IMR-90 (cell line): ENCODE data around the gene GSE1. TPM values are rescaled to one million over a fixed set of nuclear protein-coding genes. Genes with fewer than 3 reads are reported as not detected.

Experiments
- ATAC-seq: fragments of 200-7000 bp; cut with Tn5 transposase; 2 replicates; pipeline ENCODE4 v1.9.1; 2020; ENCODE audit warnings: low read depth, mild to moderate bottlenecking, moderate library complexity
- BruUV-seq: library from RNA; stranded (reverse); fragments of 400-500 nt; replicated peaks from 2 replicates; lab custom pipeline; 2021; lab: Mats Ljungman, UMichigan
- CTCF ChIA-PET: fragments of 300-600 bp; formaldehyde crosslinking; extraction: SDS; loops from one replicate; lab custom pipeline; 2021; ENCODE audit warnings: antibody characterized with exemption; lab: Yijun Ruan, JAX
- POLR2A ChIA-PET: fragments of 300-600 bp; sonication (Branson Sonifier 250); formaldehyde crosslinking; loops from one replicate; lab custom pipeline; 2022; ENCODE audit warnings: antibody characterized with exemption; ENCODE audit not compliant: unreplicated experiment; lab: Charles Lee
- DNase-seq: peaks from one replicate; pipeline ENCODE4 v3.0.0; 2013
- H2AFZ ChIP-seq: replicated peaks from 2 replicates; pipeline ENCODE3; 2013; ENCODE audit warnings: low read length, mild to moderate bottlenecking; ENCODE audit not compliant: poor library complexity
- H2AK5ac ChIP-seq: 2 replicates; pipeline ENCODE4 v1.6.1; 2013; ENCODE audit warnings: low read depth, low read length, inconsistent platforms
- H2AK9ac ChIP-seq: replicated peaks from 2 replicates; pipeline ENCODE3; 2013; ENCODE audit warnings: mild to moderate bottlenecking, low read depth, low read length, moderate library complexity; ENCODE audit not compliant: poor library complexity
- H2BK120ac ChIP-seq: 2 replicates; pipeline ENCODE4 v1.6.1; 2013; ENCODE audit warnings: low read depth, low read length, inconsistent platforms
- H2BK15ac ChIP-seq: 3 replicates; pipeline ENCODE4 v1.6.1; 2013; ENCODE audit warnings: low read depth, low read length, inconsistent platforms
- H2BK20ac ChIP-seq: 2 replicates; pipeline ENCODE4 v1.6.1; 2013; ENCODE audit warnings: low read depth, mild to moderate bottlenecking, inconsistent platforms, low read length, moderate library complexity
- H2BK5ac ChIP-seq: 2 replicates; pipeline ENCODE4 v1.6.1; 2013; ENCODE audit warnings: mild to moderate bottlenecking, low read depth, low read length, inconsistent platforms; ENCODE audit not compliant: poor library complexity, severe bottlenecking
- H3K14ac ChIP-seq: replicated peaks from 2 replicates; pipeline ENCODE4 v1.6.1; 2013; ENCODE audit warnings: low read depth, low read length, inconsistent platforms
- H3K18ac ChIP-seq: 2 replicates; pipeline ENCODE4 v1.6.1; 2013; ENCODE audit warnings: low read depth, low read length, control low read depth
- H3K23ac ChIP-seq: 2 replicates; pipeline ENCODE4 v1.6.1; 2013; ENCODE audit warnings: low read depth, low read length, inconsistent platforms
- H3K27ac ChIP-seq: 2 replicates; pipeline ENCODE4 v1.5.1; 2013; ENCODE audit warnings: mild to moderate bottlenecking, control low read depth, low read length; ENCODE audit not compliant: insufficient read depth
- H3K27me3 ChIP-seq: 2 replicates; pipeline ENCODE4 v1.6.1; 2013; ENCODE audit warnings: low read length; ENCODE audit not compliant: control insufficient read depth, insufficient read depth
- H3K36me3 ChIP-seq: 2 replicates; pipeline ENCODE4 v1.6.1; 2013; ENCODE audit warnings: low read length, mixed read lengths; ENCODE audit not compliant: control insufficient read depth, insufficient read depth
- H3K4ac ChIP-seq: 2 replicates; pipeline ENCODE4 v1.6.1; 2013; ENCODE audit warnings: low read depth, low read length, inconsistent platforms
- H3K4me1 ChIP-seq: 2 replicates; pipeline ENCODE4 v1.6.1; 2013; ENCODE audit warnings: low read length, mixed read lengths; ENCODE audit not compliant: control insufficient read depth, insufficient read depth
- H3K4me2 ChIP-seq: 2 replicates; pipeline ENCODE4 v1.6.1; 2013; ENCODE audit warnings: low read depth, mild to moderate bottlenecking, control low read depth, low read length, moderate library complexity
- H3K4me3 ChIP-seq: 2 replicates; pipeline ENCODE4 v1.5.1; 2013; ENCODE audit warnings: low read depth, mild to moderate bottlenecking, control low read depth, low read length, moderate library complexity; ENCODE audit not compliant: insufficient read depth
- H3K56ac ChIP-seq: 2 replicates; pipeline ENCODE4 v1.6.1; 2013; ENCODE audit warnings: low read length, inconsistent platforms; ENCODE audit not compliant: insufficient read depth; ENCODE audit errors: extremely low read depth
- H3K79me1 ChIP-seq, 2 experiments: 2 replicates each; pipeline ENCODE4 v1.6.1; 2013; ENCODE audit warnings: low read length in 2 of 2, inconsistent platforms in 1 of 2, low read depth in 1 of 2
- H3K9ac ChIP-seq: 2 replicates; pipeline ENCODE4 v1.6.1; 2013; ENCODE audit warnings: low read depth, low read length, control low read depth
- H3K9me1 ChIP-seq: 2 replicates; pipeline ENCODE4 v1.6.1; 2013; ENCODE audit warnings: low read length, inconsistent platforms; ENCODE audit not compliant: insufficient read depth
- H3K9me3 ChIP-seq: 2 replicates; pipeline ENCODE4 v1.6.1; 2013; ENCODE audit warnings: low read length; ENCODE audit not compliant: control insufficient read depth, insufficient read depth
- H4K20me1 ChIP-seq: 2 replicates; pipeline ENCODE4 v1.6.1; 2013; ENCODE audit warnings: low read length, inconsistent platforms; ENCODE audit not compliant: insufficient read depth
- H4K5ac ChIP-seq: 2 replicates; pipeline ENCODE4 v1.6.1; 2013; ENCODE audit warnings: mild to moderate bottlenecking, low read depth, low read length, control low read depth
- H4K8ac ChIP-seq, 2 experiments: 2 replicates each; pipeline ENCODE4 v1.6.1; 2013; ENCODE audit warnings: low read depth in 2 of 2, low read length in 2 of 2, control low read depth in 1 of 2, inconsistent platforms in 1 of 2
- H4K91ac ChIP-seq: 2 replicates; pipeline ENCODE4 v1.6.1; 2013; ENCODE audit warnings: low read depth, low read length, inconsistent platforms; ENCODE audit not compliant: insufficient read depth
- BHLHE40 ChIP-seq: fragments of 150-350 bp; IDR thresholded peaks from 2 replicates; pipeline ENCODE4 v1.6.1; 2016; ENCODE audit warnings: mild to moderate bottlenecking, low read depth, low read length
- CEBPB ChIP-seq: IDR thresholded peaks from 2 replicates; pipeline ENCODE4 v1.6.1; 2012; ENCODE audit warnings: low read depth, low read length, improper control_type of control experiment
- CHD1 ChIP-seq: IDR thresholded peaks from 2 replicates; pipeline ENCODE4 v1.6.1; 2012; ENCODE audit warnings: low read depth, low read length, improper control_type of control experiment
- CTCF ChIP-seq: conservative IDR thresholded peaks from 2 replicates; pipeline ENCODE4 v1.5.1; 2012; ENCODE audit warnings: mild to moderate bottlenecking, low read depth, low read length, improper control_type of control experiment
- FOS ChIP-seq: fragments of 150-350 bp; IDR thresholded peaks from 2 replicates; pipeline ENCODE4 v1.6.1; 2016; ENCODE audit warnings: low read depth, low read length
- MAFK ChIP-seq: IDR thresholded peaks from 2 replicates; pipeline ENCODE4 v1.6.1; 2012; ENCODE audit warnings: low read depth, low read length, improper control_type of control experiment
- MAZ ChIP-seq: IDR thresholded peaks from 2 replicates; pipeline ENCODE4 v1.6.1; 2012; ENCODE audit warnings: low read depth, mild to moderate bottlenecking, low read length, improper control_type of control experiment, moderate library complexity, borderline replicate concordance
- MXI1 ChIP-seq: IDR thresholded peaks from 2 replicates; pipeline ENCODE4 v1.6.1; 2012; ENCODE audit warnings: low read depth, mild to moderate bottlenecking, low read length, moderate library complexity, borderline replicate concordance
- NFE2L2 ChIP-seq: fragments of 150-350 bp; IDR thresholded peaks from 2 replicates; pipeline ENCODE4 v1.6.1; 2016; ENCODE audit warnings: low read depth, mild to moderate bottlenecking, low read length
- RCOR1 ChIP-seq: IDR thresholded peaks from 2 replicates; pipeline ENCODE4 v1.6.1; 2012; ENCODE audit warnings: mild to moderate bottlenecking, low read length, improper control_type of control experiment; ENCODE audit not compliant: insufficient replicate concordance
- RFX5 ChIP-seq: IDR thresholded peaks from 2 replicates; pipeline ENCODE4 v1.8.0; 2012; ENCODE audit warnings: low read depth, mild to moderate bottlenecking, low read length, moderate library complexity
- USF2 ChIP-seq: fragments of 150-350 bp; IDR thresholded peaks from 2 replicates; pipeline ENCODE4 v1.6.1; 2017; ENCODE audit warnings: mild to moderate bottlenecking, antibody characterized with exemption, low read length, low read depth
- WGBS, 2 experiments: methylation state at CpG; one replicate each; pipeline versions ENCODE4 v1.1.5 to v1.1.7; 2013; ENCODE audit warnings: missing lambda C conversion rate in 2 of 2; ENCODE audit not compliant: insufficient read length in 1 of 2; ENCODE audit errors: extremely low coverage in 2 of 2; 5-methylcytosine and 5-hydroxymethylcytosine counted together
- dilution Hi-C: fragments of 300-500 bp; cut with HindIII; formaldehyde crosslinking; loops from one replicate; pipeline ENCODE4 v1.14.3; 2018; ENCODE audit warnings: low sequenced_read_pairs; ENCODE audit not compliant: unreplicated experiment
- in situ Hi-C: fragments of 300-500 bp; cut with MboI; formaldehyde crosslinking; loops from 3 replicates; pipeline ENCODE4 v1.14.3; 2019; ENCODE audit warnings: low sequenced_read_pairs, inconsistent platforms, mixed read lengths
- intact Hi-C: fragments of 100-400 bp; cut with micrococcal nuclease; formaldehyde crosslinking; loops from 2 replicates; pipeline ENCODE4 v1.10.0; 2022
- polyA plus RNA-seq, 3 experiments: library from polyadenylated mRNA; depleted of rRNA; stranded (reverse); fragments of >200 nt; gene quantifications; 2 replicates each; pipeline ENCODE4 v1.2.3, GENCODE V29; 2012; ENCODE audit warnings: low replicate concordance in 1 of 3
- total RNA-seq: library from RNA; depleted of rRNA; stranded (reverse); fragments of >200 nt; gene quantifications from 2 replicates; pipeline ENCODE4 v1.2.3, GENCODE V29; 2012

The GSE1 gene
- total and polyA plus RNA-seq, 2 of the 4 experiments (the other 2 are of a cell fraction) = 14.9 to 25.5 TPM

GRCh38 chr16:85687651-85688471 lies 74.7 kb downstream of the GSE1 start:
- Histone ChIP-seq H2BK120ac (no peak overlapping the region), H3K4me1 (no peaks in the 10 kb centered on the region), H2AK5ac (no peak overlapping the region), H2BK5ac (no peak overlapping the region), H3K4ac (no peak overlapping the region), H3K27ac (no peak overlapping the region), H2AK9ac (no peak overlapping the region), H3K14ac (no peak overlapping the region), H4K5ac (no peak overlapping the region), H3K9me1 (peaks cover 3% of the 10 kb centered on the region), H3K4me3 (peak overlapping the region; percentile 87; the same call in 1 of the 2 replicates), H4K20me1 (peaks cover 5% of the 10 kb centered on the region; the same call in 1 of the 2 replicates), H3K56ac (no peak overlapping the region), H3K18ac (no peak overlapping the region), H3K9ac (peak overlapping the region; percentile 69; the same call in 1 of the 2 replicates), H3K4me2 (peak overlapping the region; percentile 88; the same call in 1 of the 2 replicates), H3K79me1 (peaks cover 2 to 29% of the 10 kb centered on the region in 2 experiments; a peak in 3 of 4 replicates), H3K23ac (no peak overlapping the region), H3K36me3 (no peaks in the 10 kb centered on the region), H4K91ac (no peak overlapping the region), H3K27me3 (peaks cover 14% of the 10 kb centered on the region; the same call in 1 of the 2 replicates), H4K8ac (no peak overlapping the region), H2AFZ (no peak overlapping the region), H2BK20ac (no peak overlapping the region), H3K9me3 (no peaks in the 10 kb centered on the region), H2BK15ac (no peak overlapping the region)
- dilution Hi-C loops = no loop called here
- DNase-seq (no peak), ATAC-seq (no peak)
- ChIA-PET CTCF (no interaction called here), POLR2A (no interaction called here)
- in situ Hi-C loops = no loop called here
- TF ChIP-seq MXI1 (no peak), CEBPB (no peak), USF2 (no peak), MAZ (no peak), BHLHE40 (no peak), CTCF (no peak), NFE2L2 (no peak), FOS (no peak), MAFK (no peak), RFX5 (no peak), CHD1 (no peak), RCOR1 (no peak)
- intact Hi-C loops = no loop called here
- no TSS peak for BruUV-seq
- WGBS, 2 experiments = 49% methylated on average over 9 of the region's 49 CpGs; no CpG with 5 or more reads in 1 of the 2 experiments
